Lower leg skin (tissue), 3 donors: ENCODE measurements around the gene TNFSF18.

Experiments used
- CTCF ChIP-seq, 3 donors: fragments of 450-650 bp; IDR thresholded peaks; one replicate each; pipeline ENCODE4 v1.5.1; 2016; ENCODE audit warnings: antibody characterized with exemption in 3 of 3, mild to moderate bottlenecking in 3 of 3, moderate library complexity in 2 of 3
- POLR2A ChIP-seq, 2 donors: fragments of 450-650 bp; IDR thresholded peaks; one replicate each; pipeline ENCODE4 v1.6.1; 2016 to 2017; ENCODE audit warnings: antibody characterized with exemption in 2 of 2, mild to moderate bottlenecking in 1 of 2, moderate library complexity in 1 of 2

GRCh38 chr1:173009597-173009996 is 41.1 kb downstream of the TNFSF18 start:
- TF ChIP-seq CTCF (IDR thresholded peaks at IDR 0.05) (no peak), POLR2A (IDR thresholded peaks at IDR 0.05) (no peak)
